B cell (primary cell): Measurements from ENCODE around the gene ANKRD37.

Experiments used
- EZH2 ChIP-seq: IDR thresholded peaks from 2 replicates; pipeline ENCODE4 v1.6.1; 2012; ENCODE audit warnings: borderline replicate concordance, low read depth, mild to moderate bottlenecking, moderate library complexity, low read length; ENCODE audit not compliant: insufficient read depth, poor library complexity, severe bottlenecking
- TF ChIP-seq, protein P1 (sequence below): fragments of 200-600 bp; IDR thresholded peaks from one replicate; pipeline ENCODE4 v1.8.0; 2022; ENCODE audit warnings: antibody characterized with exemption, mild to moderate bottlenecking

DNA sequence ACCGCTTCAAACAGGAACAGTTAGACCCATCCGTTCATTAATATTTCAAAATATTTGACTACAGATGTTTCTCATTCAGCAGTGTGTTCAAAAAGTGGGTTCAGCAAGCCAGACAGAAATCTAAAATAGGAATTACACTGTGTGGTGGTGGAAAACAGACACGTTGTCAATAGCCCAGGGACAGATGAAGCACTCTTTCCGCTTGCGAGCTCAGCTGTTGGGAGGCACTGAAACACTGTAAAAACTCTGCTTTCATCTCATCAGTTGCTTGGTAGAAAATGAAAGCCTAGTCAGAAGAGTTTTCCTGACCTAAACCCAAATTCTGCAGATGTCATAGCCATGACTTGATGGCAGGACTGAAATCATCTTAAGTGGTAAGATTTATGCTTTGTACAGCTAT, 39.4 kb upstream of the ANKRD37 start:
- no peak for TF ChIP-seq EZH2
- TF ChIP-seq, protein P1, sequence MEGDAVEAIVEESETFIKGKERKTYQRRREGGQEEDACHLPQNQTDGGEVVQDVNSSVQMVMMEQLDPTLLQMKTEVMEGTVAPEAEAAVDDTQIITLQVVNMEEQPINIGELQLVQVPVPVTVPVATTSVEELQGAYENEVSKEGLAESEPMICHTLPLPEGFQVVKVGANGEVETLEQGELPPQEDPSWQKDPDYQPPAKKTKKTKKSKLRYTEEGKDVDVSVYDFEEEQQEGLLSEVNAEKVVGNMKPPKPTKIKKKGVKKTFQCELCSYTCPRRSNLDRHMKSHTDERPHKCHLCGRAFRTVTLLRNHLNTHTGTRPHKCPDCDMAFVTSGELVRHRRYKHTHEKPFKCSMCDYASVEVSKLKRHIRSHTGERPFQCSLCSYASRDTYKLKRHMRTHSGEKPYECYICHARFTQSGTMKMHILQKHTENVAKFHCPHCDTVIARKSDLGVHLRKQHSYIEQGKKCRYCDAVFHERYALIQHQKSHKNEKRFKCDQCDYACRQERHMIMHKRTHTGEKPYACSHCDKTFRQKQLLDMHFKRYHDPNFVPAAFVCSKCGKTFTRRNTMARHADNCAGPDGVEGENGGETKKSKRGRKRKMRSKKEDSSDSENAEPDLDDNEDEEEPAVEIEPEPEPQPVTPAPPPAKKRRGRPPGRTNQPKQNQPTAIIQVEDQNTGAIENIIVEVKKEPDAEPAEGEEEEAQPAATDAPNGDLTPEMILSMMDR, result no peak
